Endodermal cell (in vitro differentiated cells): ENCODE data around the gene SIM2. TPM values are rescaled to one million over a fixed set of nuclear protein-coding genes. Genes with fewer than 3 reads are reported as not detected.

Experiments used
- DNase-seq: peaks from one replicate; pipeline ENCODE4 v3.0.0-alpha.2; 2017
- H3K27ac ChIP-seq: 2 replicates; pipeline ENCODE4 v1.5.1; 2013; ENCODE audit warnings: mild to moderate bottlenecking, low read depth, low read length, moderate library complexity
- H3K27me3 ChIP-seq: 2 replicates; pipeline ENCODE4 v1.6.1; 2013; ENCODE audit warnings: mild to moderate bottlenecking, low read length, moderate library complexity; ENCODE audit not compliant: insufficient read depth, control insufficient read depth, poor library complexity, severe bottlenecking
- H3K36me3 ChIP-seq: 2 replicates; pipeline ENCODE4 v1.7.0; 2013; ENCODE audit warnings: mild to moderate bottlenecking, low read length, moderate library complexity; ENCODE audit not compliant: control insufficient read depth, insufficient read depth
- H3K4me1 ChIP-seq: one replicate; pipeline ENCODE4 v1.7.0; 2013; ENCODE audit warnings: low read length; ENCODE audit not compliant: control insufficient read depth, insufficient read depth
- H3K4me3 ChIP-seq: 2 replicates; pipeline ENCODE4 v1.5.1; 2013; ENCODE audit warnings: mild to moderate bottlenecking, low read length, moderate library complexity
- H3K9ac ChIP-seq: 2 replicates; pipeline ENCODE4 v1.6.1; 2013; ENCODE audit warnings: mild to moderate bottlenecking, low read length, moderate library complexity; ENCODE audit not compliant: poor library complexity, severe bottlenecking; ENCODE audit errors: extremely low read depth
- H3K9me3 ChIP-seq: 2 replicates; pipeline ENCODE4 v1.6.1; 2013; ENCODE audit warnings: mild to moderate bottlenecking, low read length, moderate library complexity; ENCODE audit not compliant: control insufficient read depth
- H3K27ac Mint-ChIP-seq: 2 replicates; pipeline ENCODE4 v1.8.0; 2020; ENCODE audit warnings: mixed read lengths
- H3K27me3 Mint-ChIP-seq: 2 replicates; pipeline ENCODE4 v1.8.0; 2021; ENCODE audit warnings: mild to moderate bottlenecking, mixed read lengths; ENCODE audit not compliant: insufficient read depth
- H3K36me3 Mint-ChIP-seq: 2 replicates; pipeline ENCODE4 v1.8.0; 2020; ENCODE audit warnings: low read depth, mixed read lengths
- H3K4me1 Mint-ChIP-seq: 2 replicates; pipeline ENCODE4 v1.8.0; 2020; ENCODE audit warnings: mixed read lengths
- H3K4me3 Mint-ChIP-seq: 2 replicates; pipeline ENCODE4 v1.8.0; 2020; ENCODE audit warnings: mild to moderate bottlenecking, moderate library complexity, mixed read lengths
- H3K9me3 Mint-ChIP-seq: 2 replicates; pipeline ENCODE4 v1.8.0; 2020; ENCODE audit warnings: mild to moderate bottlenecking, mixed read lengths
- WGBS, 2 experiments: methylation state at CpG; one replicate each; pipeline versions ENCODE4 v1.1.5 to v1.1.7; 2013; ENCODE audit warnings: missing lambda C conversion rate in 2 of 2, mixed read lengths in 1 of 2; ENCODE audit not compliant: insufficient coverage in 1 of 2, insufficient read length in 1 of 2; 5-methylcytosine and 5-hydroxymethylcytosine counted together
- total RNA-seq, 2 donors: library from RNA; stranded (reverse); fragmentation: NEBNext Ultra II Directional in 1 of 2; extraction: Animal tissue kit (Norgen Biotek cat#: 25700) in 1 of 2; gene quantifications; 2 replicates in 1 of 2; 3 replicates in 1 of 2; pipeline ENCODE4 v1.2.1, GENCODE V29; 2021
- TF ChIP-seq, protein P1 (sequence below): fragments of 200-600 bp; sonication (generic); conservative IDR thresholded peaks from 2 replicates; pipeline ENCODE4 v1.5.0; 2021; ENCODE audit warnings: antibody characterized with exemption, mild to moderate bottlenecking

The SIM2 gene
- total RNA-seq, 2 donors from 2014 or later = not detected

DNA sequence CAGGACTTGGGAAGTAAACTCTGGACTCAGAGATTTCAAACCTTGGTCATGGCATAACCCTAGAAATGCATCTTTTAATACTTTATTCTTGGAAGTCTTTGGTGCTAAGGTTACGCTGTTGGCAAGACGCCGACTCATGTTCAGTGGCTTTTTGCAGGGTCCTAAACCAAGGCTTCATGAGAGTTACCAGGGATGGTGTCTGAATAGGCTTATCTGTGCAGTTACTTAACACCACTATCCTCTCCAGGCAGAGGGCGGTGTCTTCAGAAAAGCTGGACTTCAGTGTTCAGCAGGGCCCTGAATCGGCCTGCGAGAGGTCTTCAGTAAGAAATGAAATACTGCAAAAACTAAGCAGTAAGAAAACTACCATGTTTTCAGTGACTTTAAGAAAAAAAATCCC lies 58.3 kb downstream of the SIM2 start:
- Histone ChIP-seq H3K4me3 (no peak overlapping the region), H3K27me3 (no peaks in the 10 kb centered on the region), H3K9me3 (no peaks in the 10 kb centered on the region), H3K27ac (peak overlapping the region; percentile 38), H3K36me3 (peaks cover 6% of the 10 kb centered on the region), H3K4me1 (peaks cover 4% of the 10 kb centered on the region), H3K9ac (no peak overlapping the region)
- WGBS, 2 experiments = 83 to 88% methylated on average over 6 of the region's 6 CpGs
- peaks cover 9% of the 10 kb centered on the region for H3K4me1 Mint-ChIP-seq
- no peaks in the 10 kb centered on the region for H3K9me3 Mint-ChIP-seq
- H3K27me3 Mint-ChIP-seq = no peaks in the 10 kb centered on the region
- TF ChIP-seq, protein P1, sequence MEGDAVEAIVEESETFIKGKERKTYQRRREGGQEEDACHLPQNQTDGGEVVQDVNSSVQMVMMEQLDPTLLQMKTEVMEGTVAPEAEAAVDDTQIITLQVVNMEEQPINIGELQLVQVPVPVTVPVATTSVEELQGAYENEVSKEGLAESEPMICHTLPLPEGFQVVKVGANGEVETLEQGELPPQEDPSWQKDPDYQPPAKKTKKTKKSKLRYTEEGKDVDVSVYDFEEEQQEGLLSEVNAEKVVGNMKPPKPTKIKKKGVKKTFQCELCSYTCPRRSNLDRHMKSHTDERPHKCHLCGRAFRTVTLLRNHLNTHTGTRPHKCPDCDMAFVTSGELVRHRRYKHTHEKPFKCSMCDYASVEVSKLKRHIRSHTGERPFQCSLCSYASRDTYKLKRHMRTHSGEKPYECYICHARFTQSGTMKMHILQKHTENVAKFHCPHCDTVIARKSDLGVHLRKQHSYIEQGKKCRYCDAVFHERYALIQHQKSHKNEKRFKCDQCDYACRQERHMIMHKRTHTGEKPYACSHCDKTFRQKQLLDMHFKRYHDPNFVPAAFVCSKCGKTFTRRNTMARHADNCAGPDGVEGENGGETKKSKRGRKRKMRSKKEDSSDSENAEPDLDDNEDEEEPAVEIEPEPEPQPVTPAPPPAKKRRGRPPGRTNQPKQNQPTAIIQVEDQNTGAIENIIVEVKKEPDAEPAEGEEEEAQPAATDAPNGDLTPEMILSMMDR = peak; percentile 55
- peaks cover 17% of the 10 kb centered on the region for H3K36me3 Mint-ChIP-seq
- H3K27ac Mint-ChIP-seq = no peak overlapping the region
- no peak overlapping the region for H3K4me3 Mint-ChIP-seq
- DNase-seq = no peak

DNA sequence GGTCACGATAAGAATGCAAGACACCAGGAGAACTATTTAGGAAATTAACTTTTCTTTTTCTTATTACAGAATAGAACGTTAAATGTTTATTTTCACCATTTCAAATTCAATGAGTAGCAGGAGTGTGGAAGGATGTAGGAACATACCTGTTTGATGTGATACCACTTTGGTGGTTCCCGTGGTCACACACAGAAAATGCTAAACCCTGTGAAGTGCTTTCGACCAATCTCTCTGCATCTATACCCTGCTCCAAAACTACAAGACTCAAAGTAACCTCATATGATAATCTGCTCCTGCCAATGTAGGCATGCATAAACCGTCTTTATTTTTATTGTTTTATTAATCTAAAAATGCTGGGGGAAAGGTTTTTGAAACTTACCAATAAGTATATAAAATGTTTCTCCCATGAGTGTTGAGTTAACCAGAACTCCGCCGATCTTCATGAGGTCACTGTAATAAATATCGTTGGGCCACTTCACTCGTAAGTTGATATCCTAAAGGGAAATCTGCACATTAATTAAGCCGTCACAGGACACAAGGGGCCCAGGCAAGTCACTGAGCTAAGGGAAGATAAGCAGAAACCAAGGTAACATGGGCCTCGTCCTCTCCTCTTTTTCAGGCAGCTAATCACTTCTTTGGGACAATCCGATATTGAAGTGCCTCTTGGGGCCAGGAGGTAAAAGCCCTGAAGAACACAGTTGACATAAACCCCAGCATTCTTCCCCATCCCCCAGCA lies 60.6 kb downstream of the SIM2 start:
- H3K27me3 Mint-ChIP-seq = no peaks in the 10 kb centered on the region
- H3K4me1 ChIP-seq = peaks cover 4% of the 10 kb centered on the region
- no peaks in the 10 kb centered on the region for H3K27me3 ChIP-seq
- no peak overlapping the region for H3K27ac ChIP-seq
- DNase-seq = no peak
- 88 to 89% methylated on average over 9 to 11 of the region's 12 CpGs for WGBS, 2 experiments
- H3K4me3 Mint-ChIP-seq = no peak overlapping the region
- peaks cover 9% of the 10 kb centered on the region for H3K4me1 Mint-ChIP-seq
- no peaks in the 10 kb centered on the region for H3K9me3 Mint-ChIP-seq
- H3K36me3 Mint-ChIP-seq = peaks cover 15% of the 10 kb centered on the region
- TF ChIP-seq, protein P1 = no peak
- H3K9me3 ChIP-seq = no peaks in the 10 kb centered on the region
- no peak overlapping the region for H3K27ac Mint-ChIP-seq
- no peak overlapping the region for H3K9ac ChIP-seq
- peaks cover 6% of the 10 kb centered on the region for H3K36me3 ChIP-seq
- H3K4me3 ChIP-seq = no peak overlapping the region

DNA sequence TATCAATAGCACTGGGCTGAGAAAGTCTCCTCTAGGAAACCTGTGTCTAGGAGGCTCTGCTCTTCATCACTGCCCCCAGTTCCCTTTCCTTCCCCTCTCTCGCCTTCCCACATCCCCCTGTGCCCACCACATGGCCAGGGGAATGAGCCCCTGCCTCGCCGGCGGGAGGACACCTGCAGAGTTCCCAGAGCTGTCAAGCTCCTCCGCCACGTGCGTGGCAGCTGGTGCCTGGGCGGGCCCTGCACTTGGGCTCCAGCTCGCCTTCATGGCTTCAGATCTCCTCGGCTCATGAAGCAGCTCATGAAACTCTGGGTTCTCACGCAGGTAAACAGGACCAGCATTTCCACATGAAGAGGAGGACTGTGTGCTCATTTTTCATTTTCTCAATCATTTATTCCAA lies 62.8 kb downstream of the SIM2 start:
- Mint-ChIP-seq H3K27ac (no peak overlapping the region), H3K4me3 (no peak overlapping the region), H3K9me3 (no peaks in the 10 kb centered on the region), H3K4me1 (peaks cover 7% of the 10 kb centered on the region), H3K36me3 (peaks cover 7% of the 10 kb centered on the region), H3K27me3 (no peaks in the 10 kb centered on the region)
- DNase-seq = no peak
- H3K4me3 ChIP-seq = no peak overlapping the region
- no peaks in the 10 kb centered on the region for H3K27me3 ChIP-seq
- no peaks in the 10 kb centered on the region for H3K9me3 ChIP-seq
- H3K36me3 ChIP-seq = no peaks in the 10 kb centered on the region
- TF ChIP-seq, protein P1 = no peak
- peaks cover 4% of the 10 kb centered on the region for H3K4me1 ChIP-seq
- no peak overlapping the region for H3K9ac ChIP-seq
- H3K27ac ChIP-seq = no peak overlapping the region
- 90 to 94% methylated on average over 10 to 11 of the region's 11 CpGs for WGBS, 2 experiments
